Mesodermal cell (in vitro differentiated cells): ENCODE results near the gene MTSS2.

Experiments used
- H3K27ac ChIP-seq: 2 replicates; pipeline ENCODE4 v1.7.0; 2013; ENCODE audit warnings: mild to moderate bottlenecking, low read depth, low read length, moderate library complexity; ENCODE audit not compliant: severe bottlenecking
- H3K36me3 ChIP-seq: 2 replicates; pipeline ENCODE4 v1.7.1; 2013; ENCODE audit warnings: mild to moderate bottlenecking, low read length, moderate library complexity; ENCODE audit not compliant: control insufficient read depth, insufficient read depth
- H3K4me1 ChIP-seq: one replicate; pipeline ENCODE4 v1.7.1; 2013; ENCODE audit warnings: mild to moderate bottlenecking, low read length; ENCODE audit not compliant: insufficient read depth, control insufficient read depth, poor library complexity, severe bottlenecking
- H3K4me3 ChIP-seq: 2 replicates; pipeline ENCODE4 v1.7.0; 2013; ENCODE audit warnings: low read length, control low read depth, mild to moderate bottlenecking; ENCODE audit not compliant: insufficient read depth, poor library complexity, severe bottlenecking; ENCODE audit errors: extremely low read depth
- H3K9me3 ChIP-seq: 2 replicates; pipeline ENCODE4 v1.7.1; 2013; ENCODE audit warnings: mild to moderate bottlenecking, low read length, moderate library complexity; ENCODE audit not compliant: control insufficient read depth
- WGBS, 2 experiments: methylation state at CpG; one replicate each; pipeline ENCODE4 v1.1.5; 2013; ENCODE audit warnings: missing lambda C conversion rate in 2 of 2; ENCODE audit not compliant: insufficient coverage in 2 of 2; 5-methylcytosine and 5-hydroxymethylcytosine counted together

MTSS2 gene

GRCh38 chr16:70725024-70725911, 39.4 kb upstream of the MTSS2 start:
- Histone ChIP-seq H3K4me3 (no peak overlapping the region), H3K36me3 (peaks cover 27% of the 10 kb centered on the region), H3K27ac (peak overlapping the region; percentile 73), H3K4me1 (peaks cover 9% of the 10 kb centered on the region), H3K9me3 (peaks cover under 1% of the 10 kb centered on the region)
- WGBS, 2 experiments: 89 to 92% methylated on average over 17 to 21 of the region's 22 CpGs

GRCh38 chr16:70724146-70725023, 38.5 kb upstream of the MTSS2 start:
- Histone ChIP-seq H3K27ac (peak overlapping the region; percentile 37), H3K4me3 (no peak overlapping the region), H3K9me3 (peaks cover 7% of the 10 kb centered on the region), H3K36me3 (peaks cover 36% of the 10 kb centered on the region), H3K4me1 (peaks cover 9% of the 10 kb centered on the region)
- 97 to 98% methylated on average over 15 of the region's 15 CpGs for WGBS, 2 experiments

- Histone ChIP-seq H3K4me1 (peaks cover 9% of the 10 kb centered on the region), H3K9me3 (peaks cover 7% of the 10 kb centered on the region), H3K4me3 (no peak overlapping the region), H3K36me3 (peaks cover 40% of the 10 kb centered on the region), H3K27ac (no peak overlapping the region)
- WGBS, 2 experiments: 100% methylated on average over 3 to 6 of the region's 6 CpGs
Measured at GRCh38 chr16:70723740-70724145, 37.9 kb upstream of the MTSS2 start.

GRCh38 chr16:70721202-70721963, 35.5 kb upstream of the MTSS2 start:
- H3K4me3 ChIP-seq: no peak overlapping the region
- H3K4me1 ChIP-seq: peaks cover 9% of the 10 kb centered on the region
- WGBS, 2 experiments: 95 to 96% methylated on average over 17 to 18 of the region's 18 CpGs
- peaks cover 7% of the 10 kb centered on the region for H3K9me3 ChIP-seq
- no peak overlapping the region for H3K27ac ChIP-seq
- peaks cover 32% of the 10 kb centered on the region for H3K36me3 ChIP-seq

- Histone ChIP-seq H3K27ac (no peak overlapping the region), H3K9me3 (peaks cover 7% of the 10 kb centered on the region), H3K36me3 (peaks cover 29% of the 10 kb centered on the region), H3K4me1 (peaks cover 10% of the 10 kb centered on the region), H3K4me3 (no peak overlapping the region)
- 96 to 97% methylated on average over 17 to 18 of the region's 18 CpGs for WGBS, 2 experiments
Measured at GRCh38 chr16:70720425-70721201, 34.8 kb upstream of the MTSS2 start.

- H3K27ac ChIP-seq: no peak overlapping the region
- 98 to 100% methylated on average over 6 to 7 of the region's 9 CpGs for WGBS, 2 experiments
- H3K4me1 ChIP-seq: peaks cover 36% of the 10 kb centered on the region
Measured at GRCh38 chr16:70717065-70717464, 31.2 kb upstream of the MTSS2 start.

GRCh38 chr16:70715860-70716357, 30.1 kb upstream of the MTSS2 start:
- H3K4me3 ChIP-seq: no peak overlapping the region
- H3K9me3 ChIP-seq: peaks cover 7% of the 10 kb centered on the region
- WGBS, 2 experiments: 93 to 95% methylated on average over 3 to 4 of the region's 6 CpGs
- peaks cover 40% of the 10 kb centered on the region for H3K4me1 ChIP-seq
- H3K27ac ChIP-seq: no peak overlapping the region
- H3K36me3 ChIP-seq: peaks cover 22% of the 10 kb centered on the region

More at GRCh38 chr16:70717065-70717464, 31.2 kb upstream of the MTSS2 start:
- peaks cover 7% of the 10 kb centered on the region for H3K9me3 ChIP-seq
- H3K4me3 ChIP-seq: no peak overlapping the region
- H3K36me3 ChIP-seq: peaks cover 28% of the 10 kb centered on the region

- H3K4me3 ChIP-seq: no peak overlapping the region
- WGBS, 2 experiments: 76 to 78% methylated on average over 14 to 21 of the region's 23 CpGs
- H3K9me3 ChIP-seq: peaks cover 6% of the 10 kb centered on the region
- peaks cover 38% of the 10 kb centered on the region for H3K4me1 ChIP-seq
- peaks cover 16% of the 10 kb centered on the region for H3K36me3 ChIP-seq
- H3K27ac ChIP-seq: peak overlapping the region; percentile 8
Measured at GRCh38 chr16:70715055-70715858, 29.4 kb upstream of the MTSS2 start.

- Histone ChIP-seq H3K4me3 (no peak overlapping the region), H3K27ac (no peak overlapping the region), H3K4me1 (peaks cover 38% of the 10 kb centered on the region), H3K9me3 (no peaks in the 10 kb centered on the region), H3K36me3 (peaks cover 9% of the 10 kb centered on the region)
- 92 to 95% methylated on average over 9 to 10 of the region's 10 CpGs for WGBS, 2 experiments
Measured at GRCh38 chr16:70714581-70715054, 28.8 kb upstream of the MTSS2 start.
